GM19193 (cell line): ENCODE data around the gene MARS1.

Experiments
- POLR2A ChIP-seq: IDR thresholded peaks from 4 replicates; pipeline ENCODE4 v1.6.1; 2011; ENCODE audit not compliant: insufficient read depth, insufficient read length; ENCODE audit errors: extremely low read depth

Gene MARS1

DNA sequence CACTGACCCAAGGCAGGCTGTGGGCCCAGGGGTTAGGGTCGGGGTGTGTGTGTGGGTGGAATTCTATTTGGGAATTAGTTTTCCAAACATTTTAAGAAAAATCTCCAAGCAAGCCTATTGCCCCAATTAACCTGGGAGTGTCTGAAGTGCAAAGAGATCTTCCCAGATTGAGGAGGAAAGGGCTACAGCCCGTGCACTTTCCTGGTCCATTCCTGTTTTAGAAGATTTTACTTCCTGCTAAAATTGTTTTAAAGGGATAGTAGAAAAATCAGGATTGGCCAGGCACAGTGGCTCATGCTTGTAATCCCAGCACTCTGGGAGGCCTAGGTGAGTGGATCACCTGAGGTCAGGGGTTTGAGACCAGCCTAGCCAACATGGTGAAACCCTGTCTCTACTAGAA, 53.8 kb downstream of the MARS1 start:
- no peak for TF ChIP-seq POLR2A

DNA sequence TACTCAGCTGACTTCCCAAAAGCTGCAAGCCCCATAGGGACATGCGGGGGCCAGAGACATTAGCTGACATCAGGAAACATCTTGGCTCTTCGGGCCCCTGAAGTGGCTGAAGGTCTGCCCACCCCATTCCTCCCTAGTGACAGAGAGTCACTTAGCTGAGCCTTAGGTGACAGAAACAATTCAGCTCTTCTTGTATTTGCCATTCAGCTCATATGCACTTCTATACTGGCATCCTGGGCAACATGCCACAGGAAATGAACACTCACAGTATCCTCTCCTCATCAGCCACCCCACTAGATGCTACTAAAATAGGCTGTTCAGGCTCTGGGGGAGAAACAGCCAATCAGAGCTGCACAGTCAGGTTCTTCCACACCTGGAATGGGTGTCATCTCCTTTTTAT, 55.7 kb downstream of the MARS1 start:
- no peak for TF ChIP-seq POLR2A

DNA sequence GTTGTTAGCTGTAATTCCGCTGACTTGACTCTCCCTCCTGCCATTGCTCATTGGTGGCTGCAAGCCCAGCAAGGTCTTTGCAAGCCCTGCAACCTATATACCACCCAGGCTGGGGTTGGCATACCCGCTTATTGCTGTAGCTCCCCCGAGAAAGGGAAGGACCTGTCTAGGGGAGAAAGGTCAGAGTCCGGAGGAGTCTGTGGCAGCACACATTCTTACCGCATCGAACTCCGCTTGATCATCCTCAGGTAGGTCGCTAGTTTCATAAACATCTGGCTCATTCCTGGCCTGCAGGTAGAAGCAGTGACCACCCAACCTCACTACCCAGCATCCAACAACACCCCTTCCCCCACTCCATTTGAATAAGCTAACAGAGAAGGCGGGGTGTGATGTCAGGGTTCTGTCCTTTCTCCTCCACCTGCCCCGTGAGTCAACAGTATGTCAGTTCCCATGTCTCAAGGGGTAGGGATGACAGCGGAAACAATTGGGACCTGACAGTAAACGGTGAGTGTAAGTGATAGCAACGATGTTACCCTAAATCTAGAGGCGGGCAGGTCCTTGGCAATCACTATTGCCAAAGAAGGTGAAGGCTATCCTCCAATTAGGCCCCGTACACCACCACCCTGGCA, 58.1 kb downstream of the MARS1 start:
- no peak for TF ChIP-seq POLR2A

DNA sequence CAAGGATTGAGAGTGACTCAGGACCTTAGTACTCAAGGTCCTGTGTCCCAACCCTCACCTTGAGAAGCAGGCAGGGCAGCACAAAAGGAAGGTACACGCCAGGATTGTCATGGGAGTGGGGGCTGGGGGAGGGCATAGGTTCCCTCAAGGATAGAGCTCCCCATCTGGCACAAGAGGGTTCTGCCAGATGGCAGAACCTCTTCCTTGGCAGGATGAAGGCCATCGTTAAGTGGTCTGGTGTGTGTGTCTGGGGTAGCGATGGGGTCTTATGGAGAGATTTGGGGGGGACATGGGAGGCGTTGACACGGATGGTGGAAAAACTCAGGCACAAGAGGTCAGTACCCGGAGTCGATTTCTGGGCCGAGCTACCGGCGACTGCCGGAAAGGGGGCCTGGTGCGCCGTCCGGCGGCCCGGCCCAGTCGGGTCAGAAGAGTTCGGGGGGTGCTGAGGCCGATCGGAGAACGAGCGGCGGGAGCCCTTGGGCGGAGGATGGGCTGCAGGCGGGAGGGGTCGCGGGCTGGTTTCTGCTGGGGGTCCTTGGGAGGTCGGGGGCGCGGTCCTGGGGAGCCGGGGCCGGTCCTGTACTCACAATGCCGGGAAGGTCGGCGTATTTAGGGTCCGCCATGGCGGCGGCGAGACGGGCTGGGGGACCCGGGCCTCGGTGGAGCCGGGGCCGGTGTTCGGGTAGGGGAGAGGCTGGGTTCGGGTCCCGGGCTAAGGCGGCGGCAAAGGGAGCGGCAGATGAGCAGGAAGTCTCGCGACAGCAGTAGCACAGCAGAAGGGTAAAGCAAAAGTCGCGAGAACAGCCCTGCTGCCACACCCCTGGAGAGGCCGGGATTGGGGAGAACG, 58.8 kb downstream of the MARS1 start, which contains the start of gene DCTN2:
TSS of gene DCTN2 (minus strand) at position 755 of the 850 bp plus-strand sequence. CDS start at position 626, 129 bp downstream.
- TF ChIP-seq POLR2A = peak; percentile 59

DNA sequence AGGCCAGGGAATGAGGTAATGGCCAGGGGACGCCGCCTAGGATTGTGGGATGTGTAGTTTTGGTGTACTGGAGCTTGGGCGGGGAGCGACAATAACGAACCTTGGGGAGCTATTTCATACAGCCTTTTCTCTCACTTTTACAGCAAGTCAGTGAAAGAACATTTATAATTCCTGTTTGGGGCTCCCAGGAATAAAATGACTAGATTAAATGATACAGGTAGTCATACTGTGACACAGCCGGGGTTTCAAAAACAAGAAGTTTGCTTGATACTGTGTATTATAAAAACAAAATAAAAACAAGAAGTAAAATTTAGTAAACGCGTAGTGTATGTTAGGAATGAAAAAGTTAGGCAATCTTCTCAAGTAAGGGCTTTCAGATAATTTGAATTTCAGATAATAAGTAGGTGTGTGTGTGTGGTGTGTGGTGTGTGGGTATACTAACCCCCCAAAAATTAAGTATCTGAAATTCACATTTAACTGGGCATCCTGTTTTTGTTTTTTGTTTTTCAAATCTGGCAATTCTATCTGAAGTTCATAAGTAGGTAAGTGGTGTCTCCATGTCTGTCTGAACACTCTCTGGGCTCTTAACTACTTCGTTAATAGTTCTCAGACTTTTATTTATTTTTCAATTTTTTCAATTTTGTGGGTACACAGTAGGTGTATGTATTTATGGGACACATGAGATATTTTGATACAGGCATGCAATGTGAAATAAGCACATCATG, 59.6 kb downstream of the MARS1 start:
- no peak for TF ChIP-seq POLR2A

DNA sequence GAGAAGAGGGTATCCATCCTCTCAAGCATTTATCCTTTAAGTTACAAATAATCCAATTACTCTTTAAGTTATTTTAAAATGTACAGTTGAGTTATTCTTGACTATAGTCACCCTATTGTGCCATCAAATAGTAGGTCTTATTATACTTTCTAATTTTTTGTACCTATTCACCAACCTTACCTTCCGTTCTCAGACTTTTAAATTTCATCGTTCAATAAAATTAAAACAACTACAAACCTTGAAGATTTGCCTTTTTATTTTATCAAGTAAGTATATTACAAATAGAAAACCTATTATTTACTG, 60.1 kb downstream of the MARS1 start:
- no peak for TF ChIP-seq POLR2A

DNA sequence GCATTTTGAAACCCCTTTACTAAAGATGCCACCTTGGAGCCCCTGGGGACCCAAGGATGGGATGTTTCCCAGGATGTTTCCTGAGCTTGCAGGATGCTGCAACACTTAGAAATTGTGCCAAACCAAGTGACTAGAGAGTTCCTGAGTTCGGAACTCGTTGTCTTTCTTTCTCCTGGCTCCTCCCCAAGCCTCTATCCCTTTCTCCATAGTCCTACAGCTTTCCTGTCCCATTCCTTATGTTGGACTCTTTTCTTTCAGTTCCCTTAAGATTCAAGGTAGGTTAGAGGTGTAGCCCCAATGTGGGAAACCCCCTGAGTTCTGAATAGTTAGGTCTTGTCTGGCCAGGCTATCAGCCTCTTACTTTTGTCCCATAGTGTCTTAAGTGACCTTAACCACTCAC, 60.6 kb downstream of the MARS1 start:
- TF ChIP-seq POLR2A = no peak

DNA sequence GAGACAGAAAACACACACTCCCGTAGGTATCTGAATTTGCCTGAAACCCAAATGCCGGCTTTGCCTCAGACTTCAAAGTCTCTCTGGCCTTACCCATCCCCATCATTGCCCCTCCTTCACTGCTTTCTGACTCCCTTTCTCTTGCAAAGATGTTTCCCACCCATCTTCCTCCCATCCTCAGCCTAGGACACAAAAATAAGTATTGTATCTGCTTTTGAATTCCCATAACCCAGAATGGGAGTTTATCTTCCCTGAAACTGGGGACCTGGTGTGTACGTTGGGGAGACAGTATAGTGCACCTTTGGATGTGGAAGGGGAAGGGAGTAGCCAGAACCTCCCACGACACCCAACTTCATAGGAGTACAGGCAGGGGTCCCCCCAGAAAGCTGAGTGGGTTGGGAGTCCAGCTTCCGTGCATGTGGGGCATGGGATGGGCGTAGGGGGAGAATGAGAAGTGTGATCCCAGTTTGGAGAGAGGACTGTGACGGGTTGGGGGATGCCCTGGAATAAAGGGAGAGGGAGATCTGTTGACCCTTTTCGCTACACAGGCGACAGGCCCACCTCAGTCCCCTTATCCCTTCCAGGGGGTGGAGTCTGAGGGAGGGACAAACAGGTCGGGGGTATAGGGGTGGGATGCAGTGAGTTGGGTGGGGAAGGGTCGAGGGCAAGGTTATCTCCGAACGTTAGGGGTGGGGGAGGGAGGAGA, 61.5 kb downstream of the MARS1 start:
- TF ChIP-seq POLR2A = no peak

DNA sequence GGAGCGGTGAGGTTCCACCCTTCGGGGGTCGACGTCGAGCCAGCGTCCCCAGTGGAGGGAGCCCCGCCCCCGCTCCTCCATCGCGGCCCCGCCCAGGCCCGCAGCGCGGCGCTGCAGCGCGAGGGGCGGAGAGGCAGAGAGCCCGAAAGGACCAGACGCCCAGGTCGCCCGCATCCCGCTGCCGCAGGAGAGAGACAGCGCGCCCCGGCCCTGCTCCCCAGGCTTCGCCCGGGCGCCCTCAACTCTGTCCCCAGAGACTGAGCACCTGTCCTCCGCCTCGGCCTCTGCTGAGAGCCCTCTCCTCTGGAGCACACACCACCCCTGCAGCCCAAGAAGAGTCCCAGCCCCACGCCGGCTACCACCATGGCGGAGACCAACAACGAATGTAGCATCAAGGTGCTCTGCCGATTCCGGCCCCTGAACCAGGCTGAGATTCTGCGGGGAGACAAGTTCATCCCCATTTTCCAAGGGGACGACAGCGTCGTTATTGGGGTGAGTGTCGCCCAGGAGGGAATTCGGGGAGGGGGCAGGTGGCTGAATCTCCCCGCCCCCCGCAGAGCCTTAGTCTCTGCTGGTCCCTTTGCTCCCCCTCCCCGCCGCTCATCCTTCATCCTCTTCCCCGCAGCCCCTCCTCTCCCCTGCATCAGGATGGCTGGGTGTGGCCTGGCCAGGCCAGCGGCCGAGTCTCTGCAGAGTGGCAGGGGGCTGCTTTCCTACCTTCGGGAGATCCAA, 62.2 kb downstream of the MARS1 start, which contains the start of gene KIF5A:
TSS of gene KIF5A (plus strand) at position 136 of the 732 bp plus-strand sequence. CDS start at position 364, 228 bp downstream.
- TF ChIP-seq POLR2A = no peak

DNA sequence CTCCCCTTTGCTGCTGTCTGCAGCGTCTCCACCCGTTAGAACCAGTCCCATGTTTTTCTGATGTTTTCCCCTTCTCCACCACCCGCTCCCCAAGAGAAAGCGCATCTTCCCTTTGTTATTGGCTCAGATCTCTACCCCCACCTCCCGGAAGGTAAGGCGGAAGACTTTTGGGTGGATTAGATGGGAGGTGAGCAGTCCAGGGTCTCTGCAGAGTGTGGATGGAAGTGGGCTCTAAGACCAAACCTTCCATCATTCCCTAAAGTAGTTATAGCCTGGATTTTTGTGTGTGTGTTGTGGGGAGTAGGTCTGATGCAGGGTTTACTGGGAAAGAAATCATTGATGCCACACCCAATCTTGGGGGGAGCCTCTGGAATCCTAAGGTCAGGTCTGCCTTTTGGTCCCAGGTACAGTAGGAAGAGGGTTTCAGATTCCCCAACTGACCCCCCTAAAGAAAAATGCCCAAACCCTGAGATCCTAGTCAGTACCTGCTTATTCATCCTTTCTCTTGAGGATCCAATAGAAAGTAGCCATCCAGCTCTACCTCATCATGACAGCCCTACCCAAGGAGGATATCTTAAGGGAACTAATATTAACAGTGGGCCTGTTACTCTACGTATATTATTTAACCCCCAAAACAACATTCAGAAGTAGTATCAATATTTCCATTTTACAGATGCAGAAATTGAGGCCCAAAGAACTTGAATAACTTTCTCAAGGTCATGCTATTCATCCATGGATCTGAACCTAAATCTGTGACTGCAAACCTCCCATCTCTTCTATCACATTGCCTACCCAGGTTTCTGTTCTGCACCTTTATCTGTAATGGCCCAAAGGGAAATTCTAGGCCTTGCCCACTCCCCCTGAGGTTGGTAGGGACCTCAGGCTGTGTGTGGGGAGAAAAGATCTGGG, 63.0 kb downstream of the MARS1 start:
- TF ChIP-seq POLR2A = no peak

DNA sequence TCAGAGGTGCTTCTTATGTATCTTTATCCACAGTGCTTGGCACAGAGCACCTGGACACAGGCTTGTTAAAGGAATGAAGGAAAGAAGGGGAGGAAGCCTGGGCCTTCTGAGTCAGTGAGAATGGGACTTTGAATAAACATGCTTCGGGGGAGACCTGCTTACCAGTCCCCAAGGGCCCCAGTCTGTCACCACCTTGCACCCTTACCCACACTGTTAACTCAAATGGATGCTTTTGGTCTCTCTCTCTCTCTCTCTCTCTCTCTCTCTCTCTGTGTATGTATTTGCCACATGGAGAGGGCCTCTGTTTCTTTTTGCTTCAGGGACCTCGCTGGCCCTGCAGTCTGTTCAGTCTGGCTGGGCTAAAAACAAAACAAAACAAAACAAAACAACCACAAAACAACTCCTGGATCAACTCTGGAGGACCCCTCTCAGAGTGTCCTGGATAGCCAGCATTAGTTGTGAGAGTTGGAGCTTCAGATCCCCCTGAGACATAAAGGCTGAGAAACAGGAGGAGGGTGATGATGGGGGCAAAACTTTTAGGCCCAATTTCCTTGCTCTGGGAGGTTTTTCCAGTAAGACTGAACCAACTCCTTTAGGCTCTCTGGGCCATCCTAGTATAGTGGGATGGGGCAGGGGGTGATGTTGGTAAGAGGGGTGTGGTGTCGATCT, 63.9 kb downstream of the MARS1 start:
- no peak for TF ChIP-seq POLR2A

DNA sequence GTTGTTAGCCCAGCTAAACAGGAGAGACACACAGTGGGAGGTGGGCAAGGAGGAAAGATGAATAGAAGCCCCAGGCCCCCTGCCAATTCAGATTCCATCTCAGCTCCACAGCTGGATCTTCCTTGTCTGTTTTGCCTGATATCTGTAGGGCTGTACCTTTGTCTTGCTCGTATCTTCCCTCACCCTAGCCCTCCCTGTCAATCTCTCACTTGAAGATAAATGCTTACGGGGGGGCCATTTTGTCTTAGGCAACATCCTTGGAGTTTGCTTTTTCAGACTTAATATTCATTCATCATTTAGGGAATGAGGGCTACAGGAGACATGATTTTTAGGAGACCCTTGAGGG, 64.4 kb downstream of the MARS1 start:
- TF ChIP-seq POLR2A = no peak

DNA sequence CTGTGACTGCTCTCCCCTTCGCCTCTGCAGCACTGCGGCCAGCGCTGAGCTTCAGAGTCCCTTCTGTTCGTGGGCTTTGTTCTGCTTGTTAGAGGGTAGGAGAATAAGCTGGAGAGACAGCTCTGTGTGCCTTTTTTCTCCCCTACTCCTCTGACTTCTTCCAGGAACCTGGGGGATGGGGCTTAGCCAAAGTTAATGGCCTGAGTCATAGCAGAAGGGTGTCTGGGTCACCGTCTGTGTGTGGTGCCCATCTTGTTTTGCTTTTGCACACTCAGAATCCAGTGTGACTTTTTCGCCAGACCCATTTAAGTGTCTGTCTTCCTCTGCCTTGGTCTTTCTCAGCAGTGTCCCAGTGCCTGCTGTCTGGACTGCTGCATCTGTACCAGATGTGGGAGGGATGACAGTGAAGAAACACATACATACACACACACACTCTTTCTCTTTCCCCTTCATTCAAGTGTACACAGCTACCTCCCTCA, 65.0 kb downstream of the MARS1 start:
- TF ChIP-seq POLR2A = no peak
